KBM-7 (cell line): Measurements from ENCODE around the gene LEMD2.

Source experiments
- DNase-seq: peaks from one replicate; pipeline ENCODE4 v3.0.0-alpha.2; 2015
- in situ Hi-C: fragments of 300-500 bp; cut with MboI; formaldehyde crosslinking; loops from 2 replicates; pipeline ENCODE4 v1.14.3; 2020; ENCODE audit warnings: low sequenced_read_pairs, low pct_unique_long_range_greater_than_20kb, mixed read lengths

Gene LEMD2

DNA sequence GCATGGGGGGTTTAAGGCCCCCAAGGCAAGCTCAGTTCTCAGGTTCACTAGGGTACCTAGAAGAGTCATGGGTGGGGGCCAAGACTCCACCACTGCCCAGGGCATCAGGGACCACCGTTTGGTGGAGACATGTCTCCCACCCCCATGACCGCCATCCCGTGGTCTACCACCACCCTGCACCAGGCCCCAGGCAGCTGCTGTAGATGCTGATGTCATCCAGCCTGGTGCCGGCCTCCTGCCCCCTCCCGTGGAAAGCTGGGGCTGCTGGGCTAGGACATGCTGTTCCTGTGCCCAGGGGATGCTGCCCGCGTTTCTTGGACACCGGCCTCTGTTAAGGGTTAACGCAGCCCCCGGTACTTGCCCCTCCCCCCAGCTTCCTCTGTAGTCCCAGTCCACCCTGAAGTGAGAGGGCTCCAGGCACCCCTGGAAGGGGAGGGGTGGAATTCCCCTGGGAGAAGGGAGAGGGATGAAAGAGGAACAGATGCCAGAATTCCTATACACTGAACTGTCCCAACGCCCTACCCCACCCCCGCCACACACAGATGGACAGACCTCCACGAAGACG lies 42.8 kb downstream of the LEMD2 start:
- in situ Hi-C loops = no loop called here
- DNase-seq = no peak

DNA sequence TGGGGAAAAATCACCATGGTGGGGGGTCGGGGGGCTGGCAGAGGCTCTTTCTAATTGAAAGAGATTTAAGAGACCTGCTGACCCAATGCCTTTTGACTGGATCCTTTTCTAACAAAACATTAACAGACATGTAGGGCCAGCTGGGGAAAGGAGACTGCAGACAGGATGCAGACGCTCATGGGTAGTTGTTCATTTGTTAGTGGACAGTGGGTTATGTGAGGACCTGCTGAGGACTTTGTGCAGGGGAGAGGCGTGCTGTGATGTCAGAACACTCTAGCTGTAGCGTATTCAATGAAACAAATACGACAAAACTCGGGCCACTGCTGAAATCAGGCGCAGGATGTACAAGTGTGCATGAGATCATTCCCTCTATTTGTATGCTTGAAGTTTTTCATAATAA lies 43.4 kb downstream of the LEMD2 start:
- no peak for DNase-seq
- in situ Hi-C loops = no loop called here

DNA sequence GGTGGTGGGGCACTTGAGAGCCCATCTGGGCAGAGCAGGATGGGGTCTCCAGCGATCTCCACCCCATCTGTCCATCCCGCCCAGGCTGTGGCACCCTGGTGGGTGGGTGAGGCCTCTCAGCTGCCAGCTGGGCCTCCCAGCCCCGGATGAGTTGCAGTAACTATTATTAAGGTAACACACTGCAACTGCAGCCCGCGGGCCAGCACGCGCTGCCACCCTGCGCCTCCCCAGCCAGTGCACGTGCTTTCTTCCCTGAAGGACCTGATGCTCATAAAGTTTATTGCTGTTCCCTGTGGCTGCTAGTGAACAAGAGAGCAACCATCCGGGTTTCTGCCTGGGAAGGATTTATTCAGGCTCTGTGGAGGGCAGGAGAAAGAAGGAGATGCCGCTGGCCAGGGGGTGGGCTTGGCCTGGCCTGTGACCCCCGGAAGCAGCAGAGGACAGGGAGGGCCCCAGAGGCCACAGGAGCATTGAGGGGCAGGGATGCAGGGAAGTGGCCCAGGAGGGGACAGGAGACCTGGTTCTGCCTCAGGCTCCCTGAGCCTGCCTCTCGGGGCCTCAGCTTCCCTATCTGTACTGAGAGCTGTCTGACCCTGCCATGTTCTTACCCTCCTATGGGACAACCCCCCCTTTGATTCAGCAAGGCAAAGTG lies 43.9 kb downstream of the LEMD2 start:
- no peak for DNase-seq
- in situ Hi-C loops = no loop called here

DNA sequence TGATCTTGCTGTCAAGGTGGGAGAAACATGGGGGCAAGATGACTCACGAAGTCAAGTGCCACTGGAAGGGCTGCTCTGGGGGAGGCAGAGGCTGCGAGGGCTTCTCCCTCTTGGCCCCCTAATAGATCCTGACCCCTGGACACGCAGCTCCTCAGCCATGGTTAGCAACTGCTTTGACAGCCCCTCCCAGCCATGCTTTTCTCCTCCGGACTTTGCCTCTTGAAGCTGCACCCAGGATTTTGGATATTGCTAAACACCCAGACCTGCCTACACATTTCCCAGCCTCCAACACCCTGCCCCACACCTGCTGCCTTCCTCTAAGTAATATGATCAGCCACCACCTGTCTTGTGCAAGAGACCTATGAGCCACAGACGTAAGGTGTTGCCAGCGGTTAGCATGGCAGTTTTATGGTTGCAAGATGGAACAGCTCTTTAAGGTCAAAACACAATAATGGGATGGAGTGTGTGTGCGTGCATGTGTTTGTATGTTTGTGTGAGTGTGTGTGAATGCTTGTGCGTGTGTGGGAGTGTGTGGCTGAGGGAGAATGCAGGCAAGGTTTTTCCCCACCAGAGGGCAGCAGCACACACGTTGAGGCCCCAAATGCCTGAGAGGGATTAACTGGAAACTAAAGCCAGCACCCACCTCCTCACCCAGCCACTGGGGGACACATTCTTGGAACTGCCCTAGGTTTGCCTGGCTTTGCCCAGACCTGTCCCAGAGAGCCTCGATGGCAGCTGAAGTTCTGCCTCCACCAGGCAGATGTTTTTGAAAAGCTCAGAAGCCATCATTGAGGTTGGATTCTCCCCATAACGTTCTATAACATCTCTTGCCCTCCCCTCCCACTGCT lies 44.7 kb downstream of the LEMD2 start:
- in situ Hi-C loops = no loop called here
- peak; percentile 91 for DNase-seq

DNA sequence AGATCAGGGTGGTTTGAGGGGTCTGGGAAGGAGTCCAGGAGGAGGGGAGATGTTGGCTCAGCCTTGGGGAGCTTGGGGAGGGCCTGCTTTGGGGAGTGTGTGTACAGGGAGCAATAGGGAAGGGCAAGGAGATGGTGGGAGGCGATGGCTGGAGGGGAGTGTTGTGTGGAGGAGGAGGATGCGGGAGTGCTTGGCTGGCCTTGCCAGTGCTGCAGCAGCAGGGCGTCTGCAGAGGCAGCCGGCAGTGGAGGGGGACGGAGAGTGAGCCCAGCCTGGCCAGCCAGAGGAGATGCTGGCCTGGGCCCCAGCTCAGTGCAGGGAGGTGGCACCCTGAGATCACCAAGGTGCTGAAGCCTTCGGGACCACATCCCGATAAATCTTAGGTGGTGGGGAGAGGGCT lies 46.1 kb downstream of the LEMD2 start:
- in situ Hi-C loops = no loop called here
- DNase-seq = no peak

DNA sequence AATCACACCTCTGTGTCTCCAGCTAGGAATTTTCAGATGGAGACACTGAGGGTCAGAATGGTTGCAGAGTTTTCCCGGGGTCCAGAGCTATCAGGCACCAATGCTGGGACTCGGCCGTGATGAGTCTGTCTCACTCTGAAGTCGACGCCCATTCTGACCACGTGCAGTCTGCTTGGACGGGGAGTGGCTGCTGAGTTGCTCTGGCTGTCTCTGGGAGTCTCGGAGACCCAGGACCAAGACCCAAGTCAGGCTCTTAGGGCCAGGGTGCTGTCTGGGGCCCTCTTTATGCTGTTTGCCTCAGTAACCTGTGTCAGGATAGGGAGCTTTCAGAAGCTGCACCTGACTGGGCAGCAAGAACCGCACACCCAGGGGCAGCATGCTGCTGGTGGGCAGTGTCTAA lies 46.8 kb downstream of the LEMD2 start:
- no peak for DNase-seq
- in situ Hi-C loops = no loop called here

DNA sequence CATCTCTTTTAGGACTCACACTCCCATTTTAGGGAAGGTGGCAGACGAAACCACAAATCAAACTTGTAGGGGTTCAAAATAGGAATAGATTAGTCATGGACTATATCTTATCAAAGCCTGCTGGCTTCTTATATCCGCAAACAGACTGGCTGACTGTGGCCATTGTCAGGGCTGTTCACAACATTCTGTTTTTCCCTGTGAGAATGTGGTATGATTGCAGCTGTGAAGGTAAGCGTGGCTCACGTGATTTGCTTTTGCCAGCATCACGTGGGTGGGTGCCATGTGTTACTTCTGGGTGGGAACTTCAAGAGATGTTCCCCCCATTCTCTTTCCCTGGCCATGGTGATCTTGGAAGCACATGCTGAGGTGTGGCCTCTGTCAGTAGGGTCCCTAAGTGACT lies 48.1 kb downstream of the LEMD2 start:
- no peak for DNase-seq
- in situ Hi-C loops = no loop called here

DNA sequence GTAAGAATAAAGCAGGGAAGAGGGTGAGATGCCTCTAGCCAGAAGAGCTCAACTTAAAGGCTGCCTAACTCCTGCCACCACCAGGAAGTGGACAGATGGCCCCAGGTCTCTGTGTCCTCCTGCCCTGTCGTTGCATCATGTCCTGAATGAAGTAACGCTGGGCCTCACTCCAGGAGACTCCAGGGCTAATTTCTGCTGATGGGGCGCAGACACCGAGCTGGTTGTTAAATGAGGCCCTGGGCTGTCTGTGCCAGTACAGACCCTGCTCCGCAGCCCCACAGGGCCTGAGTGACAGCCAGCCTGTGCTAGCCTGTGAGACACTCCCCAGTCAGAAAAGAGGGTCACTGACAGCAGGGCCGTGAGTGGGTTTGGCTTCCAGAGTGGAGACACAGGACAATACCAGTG lies 48.7 kb downstream of the LEMD2 start:
- no peak for DNase-seq

DNA sequence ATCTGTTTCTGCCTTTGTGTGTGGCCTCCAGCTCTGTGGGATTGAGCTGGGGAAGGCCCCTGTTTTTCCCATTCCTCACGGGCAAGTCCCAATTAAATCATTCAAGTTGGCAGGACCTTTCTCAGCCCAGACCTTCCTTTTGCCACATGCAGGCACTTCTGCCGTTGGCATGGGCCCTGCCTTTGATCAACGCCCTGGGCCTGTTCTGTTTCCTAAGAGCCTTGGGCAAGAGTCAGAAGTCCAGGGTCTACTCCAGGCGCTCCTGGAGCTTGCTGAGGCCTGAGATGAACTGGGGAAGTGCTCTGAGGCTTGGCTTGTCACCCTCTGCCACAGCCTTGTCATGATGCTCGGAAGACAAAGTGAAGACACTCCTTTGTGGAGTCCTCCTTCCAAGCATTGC lies 49.4 kb downstream of the LEMD2 start:
- no peak for DNase-seq
- in situ Hi-C loops = no loop called here

More for the DNA sequence above, 48.7 kb downstream of the LEMD2 start:
- in situ Hi-C loops = no loop called here

DNA sequence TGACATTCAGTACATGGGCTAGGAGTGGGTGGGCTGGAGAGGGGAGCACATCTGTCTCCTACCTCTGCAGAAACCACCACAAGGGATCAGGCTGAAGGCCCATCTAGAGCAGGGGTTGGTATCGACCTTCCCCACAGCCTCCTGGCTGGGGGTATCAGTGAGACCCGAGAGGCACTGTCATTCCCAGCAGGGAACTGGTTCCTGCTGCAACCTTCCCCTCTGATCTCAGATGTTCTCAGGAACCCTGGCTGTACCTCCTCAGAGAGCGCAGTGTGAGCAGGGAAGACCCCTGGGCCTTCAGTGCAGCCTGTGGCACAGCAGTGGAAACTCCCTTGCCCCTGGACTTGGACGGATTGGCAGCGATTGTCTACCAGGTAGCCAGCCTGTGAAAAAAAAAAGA lies 50.1 kb downstream of the LEMD2 start:
- no peak for DNase-seq

DNA sequence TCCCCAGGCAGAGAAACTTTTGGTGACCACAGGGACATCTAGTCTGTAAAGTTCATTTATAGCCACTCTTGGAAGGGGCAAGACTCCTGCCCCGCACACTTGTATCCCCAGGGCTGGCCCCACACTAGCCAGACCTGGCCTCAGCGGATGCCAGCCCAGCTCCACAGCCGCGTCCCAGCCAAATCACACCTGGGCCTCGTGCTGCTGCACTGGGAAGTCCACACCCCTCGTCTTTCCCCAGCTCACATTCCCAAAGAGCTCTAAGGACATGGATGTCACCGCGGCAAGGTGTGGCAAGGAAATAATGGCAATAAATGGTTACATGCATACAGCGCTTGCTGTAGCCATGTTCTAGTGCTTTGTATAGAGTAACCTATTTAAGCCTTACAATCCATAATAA lies 50.8 kb downstream of the LEMD2 start:
- in situ Hi-C loops = no loop called here
- DNase-seq = no peak

More for the DNA sequence above, 50.1 kb downstream of the LEMD2 start:
- in situ Hi-C loops = no loop called here

DNA sequence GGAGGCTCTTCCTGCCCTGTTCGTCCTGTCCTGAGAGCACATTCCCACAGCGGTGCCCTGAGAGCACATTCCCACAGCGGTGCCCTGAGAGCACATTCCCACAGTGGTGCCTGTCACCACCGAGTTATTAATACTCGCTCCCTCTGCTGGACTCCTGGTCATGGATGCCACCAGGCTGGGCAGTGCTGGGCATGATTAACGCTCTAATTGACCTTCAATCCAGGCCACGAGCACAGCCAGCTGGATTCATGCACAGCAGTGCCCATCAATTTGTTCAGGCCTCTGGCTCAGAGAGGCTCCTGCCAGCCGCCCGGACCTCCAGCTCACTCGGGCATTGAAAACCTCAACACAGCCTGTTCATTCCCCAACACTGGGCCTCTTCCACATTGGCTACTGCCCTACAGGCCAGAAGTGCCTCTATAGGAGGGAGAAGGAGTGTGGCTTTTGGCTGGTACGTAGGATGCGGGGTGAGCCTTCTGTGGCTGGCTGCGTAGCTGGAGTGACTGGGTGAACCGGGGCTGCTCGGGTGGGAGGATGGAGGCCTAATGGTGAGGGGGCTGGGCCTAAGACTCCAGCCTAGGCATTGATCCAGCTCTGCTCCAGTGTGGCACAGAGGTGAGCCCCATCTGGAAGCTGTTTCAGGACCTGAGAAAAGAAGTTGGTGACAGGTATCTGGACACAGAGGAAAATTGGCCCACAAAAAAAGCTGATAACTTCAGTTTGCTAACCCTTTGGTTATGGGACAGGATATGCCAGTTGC lies 51.5 kb downstream of the LEMD2 start:
- in situ Hi-C loops = no loop called here
- no peak for DNase-seq

DNA sequence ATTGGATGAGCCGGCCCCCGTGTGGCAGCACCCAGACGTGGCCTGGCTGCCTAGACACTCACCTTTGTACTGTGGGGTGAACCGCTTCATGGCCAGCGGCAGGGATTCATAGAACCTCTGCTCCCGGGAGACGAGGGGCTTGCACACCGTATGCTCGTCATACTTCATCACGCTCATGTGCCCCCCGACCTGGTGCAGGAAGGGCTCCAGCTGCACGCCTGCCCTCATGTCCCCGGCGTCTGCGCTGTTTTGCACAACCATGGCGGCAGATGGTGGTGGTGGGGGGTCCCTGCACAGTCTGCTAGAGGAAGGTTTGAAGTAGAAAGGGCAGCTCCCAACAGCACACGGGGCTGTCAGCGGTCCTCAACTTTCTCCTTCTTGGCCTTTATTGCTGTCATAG lies 53.7 kb downstream of the LEMD2 start:
- DNase-seq = no peak
- in situ Hi-C loops = no loop called here

DNA sequence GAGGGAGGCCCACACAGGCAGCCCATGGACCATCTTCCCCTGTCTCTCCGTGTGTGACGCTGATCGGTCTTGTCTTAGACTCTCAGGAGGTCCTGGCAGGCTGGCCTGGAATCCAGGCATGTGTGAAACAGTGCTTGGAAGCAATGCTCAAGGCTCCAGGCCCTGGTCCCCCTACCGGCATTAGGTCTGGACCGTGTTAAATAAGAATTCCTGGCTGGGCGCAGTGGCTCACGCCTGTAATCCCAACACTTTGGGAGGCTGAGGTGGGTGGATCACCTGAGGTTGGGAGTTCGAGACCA lies 55.3 kb downstream of the LEMD2 start:
- DNase-seq = no peak

DNA sequence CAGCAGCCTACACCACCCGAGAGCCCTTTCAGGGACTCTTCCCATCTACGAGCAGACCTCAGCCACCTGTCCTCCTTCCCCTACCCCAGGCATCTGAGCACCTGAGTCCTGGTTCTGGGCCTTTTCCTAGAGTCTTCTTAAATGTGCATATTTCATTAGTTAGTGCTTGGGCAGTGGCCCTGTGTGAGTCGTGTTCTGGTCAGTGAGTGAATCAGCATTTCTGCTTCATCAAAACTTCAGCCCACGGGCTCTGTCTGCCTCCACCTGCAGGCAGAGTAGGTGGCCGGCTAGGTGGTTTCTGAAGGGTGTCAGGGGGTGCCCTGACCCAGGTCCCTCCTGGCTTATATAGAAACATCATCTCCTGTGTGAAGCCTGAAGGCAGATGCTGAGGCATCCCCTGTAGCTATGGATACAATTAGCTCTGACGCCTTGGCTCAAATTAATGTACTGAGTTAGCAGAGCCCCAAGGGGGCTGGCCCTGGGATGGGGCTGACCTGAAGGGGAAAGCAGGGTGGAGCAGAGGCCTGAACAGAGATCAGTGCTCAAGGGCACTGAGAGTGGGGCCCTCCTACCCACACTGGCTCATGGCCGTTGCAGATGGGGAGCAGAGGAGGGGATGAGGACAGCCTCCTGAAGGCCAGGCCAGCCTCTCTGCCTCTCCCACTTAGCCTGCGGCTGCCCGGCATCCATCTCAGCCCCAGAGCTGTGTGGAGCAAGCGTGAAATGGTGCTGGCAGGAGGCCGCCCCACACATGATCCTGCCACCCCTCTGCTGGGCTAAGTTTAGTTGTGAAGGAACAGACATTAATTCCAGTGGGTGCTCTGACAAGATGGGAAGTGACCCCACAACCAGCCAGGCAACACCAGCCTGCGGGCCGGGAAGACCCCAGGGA lies 55.9 kb downstream of the LEMD2 start:
- in situ Hi-C loops = no loop called here

More for the DNA sequence above, 55.3 kb downstream of the LEMD2 start:
- in situ Hi-C loops = no loop called here

DNA sequence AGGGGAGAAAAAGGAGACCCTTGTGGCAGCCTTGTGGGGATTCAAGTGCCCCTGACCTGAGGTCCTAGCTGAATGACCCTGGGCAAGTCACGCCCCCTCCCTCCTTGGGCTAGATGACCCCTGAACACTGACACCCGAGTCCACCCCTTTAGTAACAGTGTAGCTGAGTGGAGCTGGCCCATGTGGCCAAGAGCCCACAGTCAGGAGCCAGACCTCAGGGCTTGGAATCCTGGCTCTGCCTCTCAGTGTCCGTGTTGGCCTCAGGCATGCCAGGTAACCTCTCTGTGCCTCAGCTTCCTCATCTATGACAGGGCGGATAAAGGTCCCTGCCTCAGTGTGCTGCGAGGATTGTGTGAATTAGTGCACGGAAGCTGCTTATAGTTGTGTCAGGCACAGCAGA lies 56.5 kb downstream of the LEMD2 start:
- no peak for DNase-seq
- in situ Hi-C loops = no loop called here

More for the DNA sequence above, 55.9 kb downstream of the LEMD2 start:
- DNase-seq = no peak

DNA sequence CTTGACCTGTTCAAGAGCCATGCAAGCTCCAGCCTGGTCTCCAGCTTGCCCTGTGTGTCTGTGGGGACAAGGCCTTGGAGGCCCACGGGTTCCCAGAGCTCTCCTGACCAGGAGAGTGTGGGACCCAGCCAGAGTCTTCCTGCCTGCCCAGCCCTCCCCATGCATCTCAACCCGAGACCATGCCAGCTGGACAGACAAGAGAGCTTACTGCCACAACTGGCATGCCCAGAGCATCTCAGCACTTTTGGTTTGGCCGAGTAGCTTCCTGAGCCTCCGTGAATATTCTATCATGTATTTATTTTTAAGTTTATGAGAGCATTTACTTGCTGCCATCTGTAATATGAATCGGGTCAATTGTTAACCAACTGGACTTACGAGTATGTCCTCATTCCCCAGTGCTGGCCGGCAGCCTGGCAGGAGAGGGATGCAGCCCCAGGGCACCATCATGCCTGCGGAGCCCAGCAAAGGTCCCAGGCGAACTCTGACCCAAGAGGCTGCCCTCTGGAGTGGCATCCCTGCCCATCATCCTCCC lies 57.1 kb downstream of the LEMD2 start:
- in situ Hi-C loops = no loop called here
- DNase-seq = no peak

DNA sequence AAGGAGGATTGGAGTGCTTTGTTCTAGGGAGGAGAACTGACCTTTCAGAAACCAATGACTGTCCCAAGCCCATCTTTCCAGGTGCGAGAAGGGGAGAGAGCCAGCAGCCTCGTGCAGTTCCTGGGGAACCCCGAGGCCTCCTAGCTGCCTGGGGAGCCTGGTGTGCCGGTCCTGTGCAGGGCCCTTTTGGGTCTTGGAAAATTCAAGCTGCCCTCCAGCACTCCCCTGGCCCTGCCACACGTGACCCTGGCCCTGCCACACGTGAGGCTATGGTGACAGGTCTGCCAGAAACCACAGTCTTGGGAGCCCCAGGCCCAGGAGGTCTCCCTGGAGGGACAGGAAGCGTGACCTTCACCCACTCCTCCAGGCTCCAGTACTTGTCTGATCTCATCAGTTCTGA lies 57.9 kb downstream of the LEMD2 start:
- in situ Hi-C loops = no loop called here
- DNase-seq = no peak

DNA sequence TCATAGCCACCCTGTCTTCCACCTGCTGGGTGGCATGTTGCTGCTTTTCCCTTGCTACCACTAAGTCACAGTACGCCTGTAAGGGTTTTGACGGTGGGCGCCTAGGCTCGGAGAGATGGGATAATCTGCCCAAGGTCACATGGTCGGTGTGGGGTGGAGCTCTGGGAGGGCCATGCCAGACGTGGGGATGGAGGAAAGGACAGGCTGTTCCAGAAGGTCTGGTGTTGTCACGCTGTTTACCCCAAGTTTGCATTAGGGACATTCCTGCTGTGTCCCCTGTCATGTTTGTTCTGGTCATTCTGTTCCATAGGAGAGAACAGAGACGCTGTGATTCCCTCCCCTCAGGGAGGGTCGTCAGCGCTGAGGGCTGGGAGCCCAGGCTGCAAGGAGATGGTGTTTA lies 58.3 kb downstream of the LEMD2 start:
- in situ Hi-C loops = no loop called here
- DNase-seq = no peak
